ENCODE data around the gene ZFAND3. TPM values are rescaled to one million over a fixed set of nuclear protein-coding genes. Genes with fewer than 3 reads are reported as not detected.
A peak's percentile ranks its signal among the peaks of the same experiment; 100 is the strongest.

ZFAND3 gene
- polyA plus RNA-seq, 2 of the 4 experiments (the other 2 are of a cell fraction): 12.0 to 50.0 TPM

DNA sequence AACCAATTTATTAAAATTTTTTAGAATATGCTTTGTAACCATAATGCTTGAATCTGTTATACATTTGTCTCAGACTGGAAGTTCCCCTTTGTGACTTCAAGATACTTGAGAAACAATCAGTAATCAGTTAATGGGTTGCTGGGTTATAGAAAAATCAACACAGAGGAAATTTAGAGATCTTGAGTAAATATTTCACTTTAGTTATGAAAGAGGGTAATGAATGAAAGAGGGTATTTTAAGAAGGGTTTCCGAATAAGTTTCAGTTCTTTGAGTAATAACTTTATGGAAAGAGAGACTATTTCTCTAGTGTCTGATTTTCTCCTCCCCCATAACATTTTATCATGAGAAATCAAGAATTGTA, 21.4 kb downstream of the ZFAND3 start (continued):
- TF ChIP-seq, protein P1, sequence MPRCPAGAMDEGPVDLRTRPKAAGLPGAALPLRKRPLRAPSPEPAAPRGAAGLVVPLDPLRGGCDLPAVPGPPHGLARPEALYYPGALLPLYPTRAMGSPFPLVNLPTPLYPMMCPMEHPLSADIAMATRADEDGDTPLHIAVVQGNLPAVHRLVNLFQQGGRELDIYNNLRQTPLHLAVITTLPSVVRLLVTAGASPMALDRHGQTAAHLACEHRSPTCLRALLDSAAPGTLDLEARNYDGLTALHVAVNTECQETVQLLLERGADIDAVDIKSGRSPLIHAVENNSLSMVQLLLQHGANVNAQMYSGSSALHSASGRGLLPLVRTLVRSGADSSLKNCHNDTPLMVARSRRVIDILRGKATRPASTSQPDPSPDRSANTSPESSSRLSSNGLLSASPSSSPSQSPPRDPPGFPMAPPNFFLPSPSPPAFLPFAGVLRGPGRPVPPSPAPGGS (IDR thresholded peaks at IDR 0.05): no peak

DNA sequence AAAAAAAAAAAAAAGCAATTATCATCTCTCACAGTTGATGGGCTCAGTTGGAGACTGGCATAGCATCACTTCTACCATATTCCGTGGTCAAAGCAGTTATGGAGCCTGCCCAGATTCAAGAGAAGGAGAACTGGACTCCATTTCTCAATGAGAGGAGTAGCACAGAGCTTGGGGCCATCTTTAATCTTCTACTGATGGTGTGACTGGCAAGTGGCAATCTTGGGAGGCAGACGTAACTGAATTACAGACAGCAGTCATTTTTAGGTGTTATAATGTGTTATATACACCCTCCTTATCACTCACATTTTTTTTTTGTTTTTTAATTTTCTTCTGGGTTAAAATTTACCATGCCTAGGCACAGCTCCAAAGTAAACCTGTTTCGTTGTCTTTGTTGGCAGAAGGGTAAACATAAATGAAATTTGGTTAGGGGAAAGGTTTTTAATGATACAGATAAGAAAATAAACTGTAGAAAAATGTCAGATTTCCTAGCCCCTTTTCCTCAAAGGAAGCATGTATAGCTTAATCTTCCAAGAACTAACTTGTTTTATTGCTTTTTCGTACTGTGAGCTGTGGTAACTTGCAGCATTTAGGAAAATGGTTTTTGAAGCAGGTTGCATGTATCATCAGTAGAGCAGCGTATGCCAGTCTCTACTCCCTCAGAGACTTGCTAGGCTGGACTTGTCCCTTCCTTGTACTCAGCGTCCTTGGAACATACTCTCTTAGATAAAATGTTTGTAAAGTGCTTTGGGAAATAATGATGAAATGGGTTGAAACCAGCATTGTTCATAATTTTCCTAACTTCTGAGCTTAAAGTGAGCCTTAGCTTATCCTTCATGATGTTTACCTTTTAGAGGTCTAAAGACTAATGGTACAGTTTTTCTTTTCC, 25.7 kb downstream of the ZFAND3 start:
- no peak for TF ChIP-seq FOSB (CRISPR knock-in tag; IDR thresholded peaks at IDR 0.05)
- no peak for TF ChIP-seq RAD21 (conservative IDR thresholded peaks at IDR 0.05 in 1 of 2, IDR thresholded peaks at IDR 0.05 in 1 of 2)
- TF ChIP-seq CBX2 (IDR thresholded peaks at IDR 0.05; ENCODE audit: borderline replicate concordance, low read depth): no peak
- no peak for TF ChIP-seq EP300 (IDR thresholded peaks at IDR 0.05)
- TF ChIP-seq CEBPB (IDR thresholded peaks at IDR 0.05): no peak
- no peak for TF ChIP-seq NR3C1 (IDR thresholded peaks at IDR 0.05)
- no peak for TF ChIP-seq CBX8 (IDR thresholded peaks at IDR 0.05)
- no peak for TF ChIP-seq JUN (IDR thresholded peaks at IDR 0.05)
- TF ChIP-seq HDAC2 (IDR thresholded peaks at IDR 0.05): no peak
- TF ChIP-seq NFE2L2 (conservative IDR thresholded peaks at IDR 0.05; ENCODE audit: low read length): no peak
- TF ChIP-seq, protein P2, sequence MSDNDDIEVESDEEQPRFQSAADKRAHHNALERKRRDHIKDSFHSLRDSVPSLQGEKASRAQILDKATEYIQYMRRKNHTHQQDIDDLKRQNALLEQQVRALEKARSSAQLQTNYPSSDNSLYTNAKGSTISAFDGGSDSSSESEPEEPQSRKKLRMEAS (IDR thresholded peaks at IDR 0.05): no peak
- H3K4me3 ChIP-seq: no peak overlapping the region
- H3K27ac ChIP-seq: peak overlapping the region; percentile 37 to 63; a peak in 4 of 6 replicates
- WGBS (ENCODE audit: missing lambda C conversion rate): 49% methylated on average over 6 of the region's 6 CpGs
- ATAC-seq (no peak), FAIRE-seq (no peak), DNase-seq (ENCODE audit: low read depth in 1 of 2, low spot score in 1 of 2) (no peak)
- POLR2A ChIA-PET: interaction anchor here (1.2 kb wide), 1 partner anchor 27 kb away, joined by 5 read pairs; no protein-coding TSS in a partner anchor
- H3K4me2 ChIP-seq: peak overlapping the region; percentile 62
- peaks cover 53% of the 10 kb centered on the region for H3K4me1 ChIP-seq
- CTCF ChIA-PET: interaction anchor here (1.1 kb wide), 1 partner anchor 140 kb away, joined by 3 read pairs; no protein-coding TSS in a partner anchor
- H3K9me3 ChIP-seq: no peaks in the 10 kb centered on the region

DNA sequence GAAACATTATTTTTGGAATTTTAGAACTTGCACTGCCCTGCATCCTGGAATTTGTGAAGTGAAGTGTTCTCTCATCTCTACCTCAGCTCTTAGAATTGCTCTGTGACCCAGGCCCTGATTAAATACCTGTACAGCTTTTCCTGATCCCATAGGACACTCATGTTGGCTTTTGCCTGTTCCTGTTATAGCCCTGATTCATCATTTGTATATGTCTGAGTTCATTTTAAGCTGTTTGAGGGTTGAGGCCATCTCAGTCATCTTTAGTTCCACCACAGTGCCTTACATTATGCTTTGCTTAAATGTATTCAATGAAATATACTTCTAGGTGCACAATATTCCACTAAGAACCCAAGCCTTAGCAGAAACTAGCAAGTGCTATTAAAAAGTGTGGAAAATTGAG, 26.4 kb downstream of the ZFAND3 start:
- ChIA-PET POLR2A (interaction anchor here (1.2 kb wide), 1 partner anchor 27 kb away, joined by 5 read pairs; no protein-coding TSS in a partner anchor), CTCF (interaction anchor here (0.6 to 1.1 kb wide), 3 partner anchors 13 to 277 kb away, joined by 3 read pairs; no protein-coding TSS in a partner anchor)
- FAIRE-seq: no peak
- TF ChIP-seq NPAS2 (CRISPR knock-in tag; IDR thresholded peaks at IDR 0.05; ENCODE audit: borderline replicate concordance) (no peak), HOXA7 (CRISPR knock-in tag; IDR thresholded peaks at IDR 0.05) (no peak), HEYL (CRISPR knock-in tag; IDR thresholded peaks at IDR 0.05) (no peak), MYC (IDR thresholded peaks at IDR 0.05; ENCODE audit: borderline replicate concordance, low read length) (no peak), HOXB13 (CRISPR knock-in tag; IDR thresholded peaks at IDR 0.05; ENCODE audit: low read depth) (no peak), FOSL2 (IDR thresholded peaks at IDR 0.05) (no peak), FOSL2 (CRISPR knock-in tag; IDR thresholded peaks at IDR 0.05) (no peak), NR3C1 (IDR thresholded peaks at IDR 0.05) (no peak), CHD2 (IDR thresholded peaks at IDR 0.05; ENCODE audit: low read length, partially characterized antibody) (no peak), RFX5 (IDR thresholded peaks at IDR 0.05) (no peak), RNF2 (IDR thresholded peaks at IDR 0.05; ENCODE audit: borderline replicate concordance, low read depth) (no peak), SMC3 (IDR thresholded peaks at IDR 0.05) (no peak), JUN (IDR thresholded peaks at IDR 0.05) (no peak), EHMT2 (IDR thresholded peaks at IDR 0.05; ENCODE audit: low read depth) (no peak), RCOR1 (IDR thresholded peaks at IDR 0.05; ENCODE audit: low read depth, low read length) (no peak), JUNB (IDR thresholded peaks at IDR 0.05) (no peak)
- TF ChIP-seq, protein P3, sequence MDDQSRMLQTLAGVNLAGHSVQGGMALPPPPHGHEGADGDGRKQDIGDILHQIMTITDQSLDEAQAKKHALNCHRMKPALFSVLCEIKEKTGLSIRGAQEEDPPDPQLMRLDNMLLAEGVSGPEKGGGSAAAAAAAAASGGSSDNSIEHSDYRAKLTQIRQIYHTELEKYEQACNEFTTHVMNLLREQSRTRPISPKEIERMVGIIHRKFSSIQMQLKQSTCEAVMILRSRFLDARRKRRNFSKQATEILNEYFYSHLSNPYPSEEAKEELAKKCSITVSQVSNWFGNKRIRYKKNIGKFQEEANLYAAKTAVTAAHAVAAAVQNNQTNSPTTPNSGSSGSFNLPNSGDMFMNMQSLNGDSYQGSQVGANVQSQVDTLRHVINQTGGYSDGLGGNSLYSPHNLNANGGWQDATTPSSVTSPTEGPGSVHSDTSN (IDR thresholded peaks at IDR 0.05): no peak
- H3K27ac ChIP-seq: peak overlapping the region; percentile 37 to 63; a peak in 4 of 6 replicates
- H3K4me2 ChIP-seq: peak overlapping the region; percentile 62
- H3K9me3 ChIP-seq: no peaks in the 10 kb centered on the region
- no peak for ATAC-seq
- H3K4me1 ChIP-seq: peaks cover 48% of the 10 kb centered on the region
- DNase-seq (ENCODE audit: low read depth in 1 of 2, low spot score in 1 of 2): no peak
- no peak overlapping the region for H3K4me3 ChIP-seq

All from A549 (cell line).